NCI-H345 (cell line): ENCODE measurements around the gene TADA3.

Experiments
- DNase-seq: peaks from one replicate; lab custom pipeline; 2025; lab: John Stamatoyannopoulos, UW

TADA3 gene

DNA sequence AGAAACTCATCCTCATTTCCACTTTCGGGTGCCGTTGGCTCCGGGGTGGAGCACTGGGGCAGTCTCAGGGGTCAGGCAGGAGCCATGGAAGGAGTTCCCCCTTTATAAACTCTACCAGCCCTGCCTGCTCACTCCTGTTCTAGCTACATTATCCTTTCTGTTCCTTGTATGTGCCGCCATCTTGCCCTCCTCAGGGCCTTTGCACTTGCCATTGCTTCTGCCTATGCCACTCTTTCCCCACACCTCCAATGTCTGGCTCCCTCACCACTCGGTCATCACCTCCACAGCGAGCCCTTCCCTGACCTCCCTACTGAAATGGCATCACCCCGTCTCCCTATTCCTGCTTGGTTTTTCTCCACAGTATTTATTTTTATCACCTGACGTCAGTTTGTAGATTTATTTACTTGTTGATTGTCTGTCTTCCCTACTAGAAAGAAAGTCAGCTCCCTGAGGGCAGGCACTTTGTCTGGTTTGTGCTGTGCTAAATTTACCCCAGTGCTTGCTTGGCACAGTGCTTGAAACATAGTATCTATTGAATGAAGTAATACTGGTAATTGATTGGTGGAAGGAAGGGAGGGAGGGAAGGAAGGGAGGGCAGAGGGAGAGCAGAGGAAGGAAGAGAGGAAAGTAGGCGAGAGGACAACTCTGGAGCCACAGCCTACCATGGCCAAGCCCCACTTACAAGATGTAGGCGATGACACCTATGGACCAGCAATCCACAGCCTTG is 31.3 kb downstream of the TADA3 start:
- DNase-seq = no peak

DNA sequence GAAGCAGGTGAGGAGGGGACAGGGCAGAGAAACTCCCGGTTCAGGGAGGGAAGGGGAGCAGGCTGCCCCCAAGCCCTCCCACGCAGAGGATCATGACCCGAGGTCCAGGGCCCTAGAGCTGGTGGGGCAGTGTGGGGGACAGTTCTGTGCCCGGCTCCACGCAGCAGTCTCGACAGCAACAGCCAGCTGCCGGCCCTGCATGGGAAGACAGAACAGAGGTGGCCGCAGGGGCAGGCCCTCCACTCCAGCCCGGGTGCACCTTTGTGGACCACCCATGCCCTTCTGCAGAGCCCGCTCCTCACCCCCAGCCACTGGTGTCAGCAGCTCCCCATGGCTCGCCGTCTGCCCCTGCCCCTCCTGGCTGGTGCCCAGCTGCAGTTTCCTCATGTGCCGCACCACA is 34.8 kb downstream of the TADA3 start:
- no peak for DNase-seq

DNA sequence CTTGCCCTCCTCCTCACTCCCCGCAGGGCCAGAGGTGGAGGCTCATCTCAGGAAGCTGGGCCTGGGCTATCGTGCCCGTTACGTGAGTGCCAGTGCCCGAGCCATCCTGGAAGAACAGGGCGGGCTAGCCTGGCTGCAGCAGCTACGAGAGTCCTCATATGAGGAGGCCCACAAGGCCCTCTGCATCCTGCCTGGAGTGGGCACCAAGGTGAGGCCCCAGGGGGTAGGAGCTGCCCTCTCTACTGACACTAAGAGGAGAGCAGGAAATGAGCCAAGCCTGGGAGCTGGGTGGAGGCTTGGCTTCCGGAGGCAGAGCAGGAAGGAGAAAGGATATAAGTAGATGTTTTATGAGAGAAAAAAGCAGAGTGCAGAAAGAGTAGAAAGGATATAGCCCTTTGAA is 37.6 kb downstream of the TADA3 start:
- no peak for DNase-seq

DNA sequence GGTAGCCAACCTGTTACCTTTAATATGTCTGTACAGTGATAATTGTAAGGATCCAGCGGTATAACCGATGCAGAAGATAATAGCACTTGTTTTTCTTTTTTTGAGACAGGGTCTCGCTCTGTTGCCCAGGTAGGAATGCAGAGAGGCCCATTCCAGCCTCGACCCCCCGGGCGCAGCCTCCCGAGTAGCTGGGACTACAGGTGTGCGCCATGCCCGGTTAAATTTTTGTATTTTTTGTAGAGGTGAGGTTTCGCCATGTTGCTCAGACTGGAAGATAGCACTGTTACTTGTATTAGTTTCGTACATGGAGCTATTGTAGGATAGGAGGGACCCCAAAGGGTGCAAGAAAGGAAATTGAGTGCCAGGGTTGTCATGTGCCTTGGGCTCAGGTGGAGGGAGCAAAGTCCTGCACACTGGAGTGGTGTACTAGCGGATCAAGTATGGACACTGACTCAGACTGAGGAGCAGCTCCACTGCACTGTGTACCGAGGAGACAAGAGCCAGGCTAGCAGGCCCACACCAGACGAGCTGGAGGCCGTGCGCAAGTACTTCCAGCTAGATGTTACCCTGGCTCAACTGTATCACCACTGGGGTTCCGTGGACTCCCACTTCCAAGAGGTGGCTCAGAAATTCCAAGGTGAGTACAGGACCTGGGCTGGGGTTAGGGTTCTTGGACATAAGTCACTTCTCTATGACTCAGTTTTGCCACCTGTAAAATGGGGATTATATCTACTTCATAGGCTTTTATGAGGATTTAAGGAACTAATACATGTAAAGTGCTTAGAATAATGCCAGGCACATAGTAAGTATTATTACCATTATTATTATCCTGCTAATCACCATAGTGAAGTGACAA is 41.5 kb downstream of the TADA3 start:
- DNase-seq = no peak

DNA sequence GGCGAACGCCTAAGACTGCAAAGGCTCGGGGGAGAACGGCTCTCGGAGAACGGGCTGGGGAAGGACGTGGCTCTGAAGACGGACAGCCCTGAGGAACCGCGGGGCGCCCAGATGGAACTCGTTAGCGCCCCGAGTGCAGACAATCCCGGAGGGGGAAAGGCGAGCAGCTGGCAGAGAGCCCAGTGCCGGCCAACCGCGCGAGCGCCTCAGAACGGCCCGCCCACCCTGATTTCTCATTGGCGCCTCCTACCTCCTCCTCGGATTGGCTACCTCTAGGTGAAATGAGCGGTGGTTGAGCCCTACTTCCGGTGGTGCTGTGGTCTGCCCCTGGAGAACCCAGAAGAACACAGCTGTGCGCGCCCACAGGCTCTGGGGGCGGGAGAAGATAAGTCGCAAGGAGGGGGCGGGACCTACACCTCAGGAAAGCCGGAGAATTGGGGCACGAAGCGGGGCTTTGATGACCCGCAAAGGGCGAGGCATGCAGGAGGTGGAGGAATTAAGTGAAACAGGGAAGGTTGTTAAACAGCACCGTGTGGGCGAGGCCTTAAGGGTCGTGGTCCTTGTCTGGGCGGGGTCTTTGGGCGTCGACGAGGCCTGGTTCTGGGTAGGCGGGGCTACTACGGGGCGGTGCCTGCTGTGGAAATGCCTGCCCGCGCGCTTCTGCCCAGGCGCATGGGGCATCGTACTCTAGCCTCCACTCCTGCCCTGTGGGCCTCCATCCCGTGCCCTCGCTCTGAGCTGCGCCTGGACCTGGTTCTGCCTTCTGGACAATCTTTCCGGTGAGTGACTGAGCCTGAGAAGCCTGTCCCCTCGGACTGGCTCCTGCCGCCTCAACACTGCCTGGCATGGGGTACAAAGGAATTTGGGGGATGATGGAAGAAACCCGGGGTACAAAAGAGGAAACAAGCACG is 42.4 kb downstream of the TADA3 start, which contains the start of gene OGG1:
OGG1 (plus strand) TSS at position 308 of the 911 bp plus-strand sequence; CDS start at position 643, 335 bp downstream.
- peak; percentile 95 for DNase-seq

DNA sequence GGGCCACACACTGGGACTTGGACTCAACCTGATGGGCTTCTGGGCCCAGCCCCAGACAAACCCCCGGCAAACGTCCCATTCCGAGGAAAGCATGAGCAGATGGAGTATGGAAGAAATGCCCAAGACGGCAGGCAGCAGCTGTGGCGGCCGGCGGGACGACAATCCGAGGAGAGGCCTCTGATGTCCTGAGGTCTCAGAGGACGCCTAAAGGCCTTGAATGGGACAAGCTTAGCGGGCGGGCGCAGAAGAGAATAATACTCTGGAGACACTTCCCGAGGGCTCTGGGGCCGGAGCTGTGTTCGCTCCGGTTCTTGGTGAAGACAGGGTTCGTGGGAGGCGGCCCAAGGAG is 43.0 kb downstream of the TADA3 start:
- no peak for DNase-seq

DNA sequence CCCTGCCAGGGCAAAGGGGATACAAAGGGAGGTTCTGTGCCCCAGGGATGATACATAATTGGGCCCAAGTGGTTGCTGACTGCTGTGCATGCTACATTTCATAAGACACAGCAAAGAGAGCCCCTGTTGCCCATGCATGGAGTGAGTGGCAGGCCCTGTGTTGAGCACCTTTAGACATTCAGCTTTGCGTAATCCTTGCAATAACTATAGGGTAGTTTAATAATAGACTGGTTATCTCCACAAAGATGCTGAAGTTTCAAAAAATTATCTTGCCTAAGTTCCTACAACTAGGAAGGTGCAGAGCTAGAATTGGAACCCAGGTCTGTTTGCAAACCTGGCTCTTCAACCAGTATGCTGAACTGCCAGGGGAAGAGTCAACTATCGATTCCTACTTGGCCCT is 44.2 kb downstream of the TADA3 start:
- DNase-seq = no peak

DNA sequence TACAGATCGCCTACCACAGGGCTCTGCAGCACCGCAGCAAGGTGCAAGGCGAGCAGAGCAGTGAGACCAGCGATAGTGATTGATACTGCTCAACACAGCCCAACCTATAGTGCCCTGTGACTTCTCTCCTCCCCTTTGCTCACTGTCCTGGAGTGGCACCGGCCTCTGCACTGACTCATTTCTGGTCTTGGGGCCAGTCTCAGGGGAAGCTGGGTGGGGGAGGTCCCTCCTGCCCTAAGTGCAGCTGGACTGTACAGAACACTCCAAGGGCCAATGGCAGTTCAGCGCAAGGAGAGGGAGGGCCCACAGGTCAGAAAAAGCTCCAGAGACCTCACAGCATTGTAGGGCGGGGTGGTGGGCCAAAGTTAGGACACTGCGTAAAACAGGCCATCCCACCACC is 45.0 kb downstream of the TADA3 start:
- no peak for DNase-seq

DNA sequence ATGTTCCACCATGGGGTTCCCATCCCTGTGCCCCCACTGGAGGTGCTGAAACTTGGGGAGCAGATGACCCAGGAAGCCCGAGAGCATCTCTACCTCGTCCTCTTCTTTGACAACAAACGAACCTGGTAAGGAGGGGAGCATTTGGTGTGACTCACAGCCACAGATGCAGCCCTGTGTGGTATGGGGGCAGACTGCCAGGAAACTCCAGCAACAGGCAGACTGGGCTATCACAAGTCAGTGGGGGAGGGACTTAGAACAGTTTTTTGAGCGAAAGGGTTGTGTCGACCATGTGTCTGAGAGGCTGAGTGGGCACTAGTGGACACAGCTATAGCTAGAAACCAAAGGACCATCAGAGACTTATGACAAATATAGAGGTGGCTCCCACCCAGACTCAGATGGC is 45.9 kb downstream of the TADA3 start:
- DNase-seq = no peak

DNA sequence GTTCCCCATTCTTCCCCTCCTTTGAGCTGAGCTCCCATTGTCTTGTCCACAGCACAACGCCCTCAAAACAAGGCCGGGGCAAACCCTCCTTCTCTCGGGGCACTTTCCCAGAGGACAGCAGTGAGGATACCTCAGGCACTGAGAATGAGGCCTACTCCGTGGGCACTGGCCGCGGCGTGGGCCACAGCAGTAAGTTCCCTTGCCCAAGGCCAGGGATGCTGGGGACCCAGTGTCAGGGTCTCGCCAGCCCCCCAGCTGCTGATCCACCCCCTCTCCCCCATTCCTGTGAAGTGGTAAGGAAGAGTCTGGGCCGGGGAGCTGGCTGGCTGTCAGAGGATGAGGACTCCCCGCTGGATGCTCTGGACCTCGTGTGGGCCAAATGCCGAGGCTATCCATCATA is 46.8 kb downstream of the TADA3 start:
- no peak for DNase-seq

DNA sequence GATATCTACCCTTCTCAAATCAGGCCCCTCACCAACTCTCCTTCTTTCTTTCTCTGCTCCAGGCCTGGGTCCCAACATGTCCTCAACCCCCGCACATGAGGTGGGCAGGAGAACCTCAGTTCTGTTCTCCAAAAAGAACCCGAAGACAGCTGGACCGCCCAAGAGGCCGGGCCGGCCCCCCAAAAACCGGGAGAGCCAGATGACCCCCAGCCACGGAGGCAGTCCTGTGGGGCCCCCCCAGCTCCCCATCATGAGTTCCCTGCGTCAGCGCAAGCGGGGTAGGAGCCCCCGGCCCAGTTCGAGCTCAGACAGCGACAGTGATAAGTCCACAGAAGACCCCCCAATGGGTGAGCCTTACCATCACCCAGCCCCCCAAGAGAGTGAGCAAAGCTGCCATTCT is 48.1 kb downstream of the TADA3 start:
- DNase-seq = no peak

DNA sequence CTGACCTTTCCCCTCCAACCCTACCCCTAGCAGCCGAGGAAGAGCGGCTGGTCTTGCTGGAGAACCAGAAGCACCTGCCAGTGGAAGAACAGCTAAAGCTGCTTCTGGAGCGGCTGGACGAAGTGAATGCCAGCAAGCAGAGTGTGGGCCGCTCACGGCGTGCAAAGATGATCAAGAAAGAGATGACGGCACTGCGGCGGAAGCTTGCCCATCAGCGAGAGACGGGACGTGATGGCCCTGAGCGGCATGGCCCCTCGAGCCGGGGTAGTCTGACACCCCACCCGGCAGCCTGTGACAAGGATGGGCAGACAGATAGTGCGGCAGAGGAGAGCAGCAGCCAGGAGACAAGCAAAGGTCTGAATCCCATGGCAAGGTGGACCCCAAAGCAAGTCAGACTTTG is 48.7 kb downstream of the TADA3 start:
- no peak for DNase-seq

DNA sequence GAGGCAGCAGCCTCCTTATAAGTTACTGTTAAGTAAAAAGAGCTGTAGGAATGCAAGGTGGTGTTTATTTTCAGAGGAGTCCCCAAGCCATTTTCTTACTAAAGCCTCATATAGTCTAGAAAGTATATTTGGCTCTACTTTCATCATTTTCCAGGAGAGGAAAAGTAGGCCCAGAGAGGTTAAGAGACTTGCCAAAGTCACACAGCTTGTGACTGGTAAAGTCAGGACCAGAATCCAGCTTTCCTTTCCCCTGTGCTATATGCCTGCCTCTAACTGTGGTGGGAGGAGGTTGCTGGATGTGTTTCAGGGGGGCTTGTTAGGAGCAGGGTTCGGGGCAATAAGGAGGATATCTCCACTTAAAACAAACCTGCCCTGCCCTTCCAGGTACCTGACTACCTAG is 49.7 kb downstream of the TADA3 start:
- no peak for DNase-seq

DNA sequence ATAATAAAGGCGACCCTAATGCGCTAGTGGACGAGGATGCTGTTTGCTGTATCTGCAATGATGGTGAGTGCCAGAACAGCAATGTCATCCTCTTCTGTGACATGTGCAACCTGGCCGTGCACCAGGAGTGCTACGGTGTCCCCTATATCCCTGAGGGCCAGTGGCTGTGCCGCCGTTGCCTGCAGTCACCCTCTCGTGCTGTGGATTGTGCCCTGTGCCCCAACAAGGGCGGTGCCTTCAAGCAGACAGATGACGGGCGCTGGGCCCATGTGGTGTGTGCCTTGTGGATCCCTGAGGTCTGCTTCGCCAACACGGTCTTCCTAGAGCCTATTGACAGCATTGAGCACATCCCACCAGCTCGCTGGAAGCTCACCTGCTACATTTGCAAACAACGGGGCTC is 53.1 kb downstream of the TADA3 start:
- DNase-seq = no peak

DNA sequence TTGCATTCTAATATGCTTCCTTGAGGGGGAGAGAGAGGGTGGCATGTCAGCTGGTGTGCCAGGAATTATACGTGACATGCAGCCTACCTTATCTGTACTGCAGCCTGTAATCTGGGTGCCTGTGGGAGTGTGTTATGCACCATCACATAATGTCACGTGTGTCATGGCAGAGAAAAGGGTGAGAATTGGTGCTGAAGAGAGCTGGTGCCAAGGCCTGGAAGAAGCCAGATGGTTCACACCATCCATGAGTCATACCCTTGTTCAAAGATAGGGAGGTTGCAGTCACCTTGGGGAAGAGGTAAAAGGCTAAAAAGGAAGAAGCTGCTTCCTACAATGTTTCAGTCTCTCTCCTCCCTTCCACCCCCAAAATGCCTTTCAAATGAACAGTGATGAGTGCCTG is 55.4 kb downstream of the TADA3 start:
- DNase-seq = no peak

DNA sequence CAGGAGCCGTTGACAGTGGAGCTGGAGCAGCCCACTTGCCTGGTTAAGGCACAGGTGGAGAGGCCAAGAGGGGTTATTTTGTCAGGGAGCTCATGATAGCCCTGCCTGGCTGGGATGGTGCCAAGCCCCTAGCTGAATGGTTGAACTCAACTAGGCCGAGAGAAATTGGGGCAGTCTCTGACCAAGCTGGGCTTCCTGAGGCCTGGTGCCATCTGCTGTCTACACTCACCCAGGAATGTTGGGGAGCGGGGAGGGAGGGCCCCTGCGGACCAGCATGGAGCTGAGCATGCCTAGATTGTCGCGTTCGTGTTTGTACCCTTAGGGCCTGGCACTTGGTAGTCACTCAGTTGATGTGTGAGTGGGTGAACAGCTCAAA is 59.5 kb downstream of the TADA3 start:
- no peak for DNase-seq

DNA sequence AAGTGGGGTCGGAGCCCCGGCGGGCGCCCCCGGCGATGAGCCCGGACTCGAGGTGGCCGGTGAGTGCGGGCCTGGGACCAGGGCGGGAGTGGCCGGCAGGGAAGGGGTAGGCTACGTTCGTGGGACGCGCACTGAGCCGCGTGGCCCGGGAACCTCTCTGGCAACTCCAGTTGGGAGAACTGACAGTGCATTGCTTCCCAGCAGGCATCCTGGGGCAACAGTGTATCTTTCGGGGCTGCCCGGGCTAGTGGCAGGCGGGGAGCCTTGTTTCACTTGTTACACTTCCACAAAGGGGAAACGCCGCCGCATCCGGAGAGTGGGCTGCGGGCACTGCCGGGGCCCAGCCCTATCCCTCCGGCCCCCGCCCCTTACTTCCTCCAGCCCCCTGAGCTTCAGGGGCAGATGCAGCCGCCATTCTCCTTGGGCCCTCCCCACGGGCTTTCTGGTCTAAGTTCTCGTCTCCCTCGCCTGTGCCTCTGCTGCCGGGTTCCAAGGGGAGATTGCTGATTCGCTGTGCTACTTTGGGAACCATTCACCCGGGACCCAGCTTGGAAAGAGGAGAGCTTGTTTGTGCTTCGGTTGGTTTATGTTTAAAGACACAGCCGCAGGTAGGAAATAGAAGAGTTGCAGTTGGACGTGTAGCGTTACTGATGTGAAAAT is 60.1 kb downstream of the TADA3 start:
- DNase-seq = no peak

DNA sequence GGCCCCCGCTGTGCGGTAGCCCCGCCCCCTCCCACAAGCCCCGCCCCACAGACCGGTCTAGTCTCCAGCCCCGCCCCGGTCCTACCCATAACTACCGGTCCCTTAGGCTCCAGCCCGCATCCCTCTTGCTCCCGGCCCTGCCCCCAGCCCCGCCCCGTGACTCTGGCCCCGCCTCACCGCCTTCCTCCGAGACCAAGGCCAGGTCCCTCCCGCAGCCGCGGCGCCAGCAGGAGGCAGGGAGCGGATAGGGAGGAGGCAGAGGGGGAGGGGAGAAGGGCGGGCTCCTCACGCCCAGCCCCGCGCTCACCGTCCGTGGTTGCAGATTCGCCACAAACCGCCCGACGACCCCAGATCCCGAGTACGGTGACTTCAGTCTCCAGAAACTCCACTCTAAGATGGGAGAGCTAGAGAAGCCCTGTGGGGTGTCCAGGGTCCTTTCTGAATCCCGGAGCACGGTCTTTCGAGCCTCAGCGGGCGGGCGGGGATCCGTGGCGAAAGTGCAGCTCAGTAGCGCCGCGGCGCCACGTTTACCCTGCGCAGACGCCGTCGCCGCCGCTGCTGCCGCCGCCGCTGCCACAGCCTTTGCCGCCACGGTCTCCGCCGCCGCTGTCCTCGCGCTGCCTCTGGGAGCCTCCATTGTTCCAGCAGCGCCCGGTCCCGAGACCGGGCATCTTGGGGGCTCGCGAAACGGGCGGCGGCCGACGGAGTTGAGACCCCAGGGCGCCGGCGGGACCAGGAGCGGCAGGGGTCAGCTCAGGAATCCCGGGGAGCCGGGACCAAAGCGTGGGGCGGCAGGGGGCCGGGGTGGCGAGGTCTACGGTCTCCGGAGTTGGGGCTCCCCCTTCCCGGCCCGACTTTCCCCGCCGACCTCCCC is 60.8 kb downstream of the TADA3 start, which contains the start of gene BRPF1:
BRPF1 (plus strand) TSS at position 530 of the 874 bp plus-strand sequence. CDS start 2,406 bp downstream, outside the sequence.
- DNase-seq = peak; percentile 97

DNA sequence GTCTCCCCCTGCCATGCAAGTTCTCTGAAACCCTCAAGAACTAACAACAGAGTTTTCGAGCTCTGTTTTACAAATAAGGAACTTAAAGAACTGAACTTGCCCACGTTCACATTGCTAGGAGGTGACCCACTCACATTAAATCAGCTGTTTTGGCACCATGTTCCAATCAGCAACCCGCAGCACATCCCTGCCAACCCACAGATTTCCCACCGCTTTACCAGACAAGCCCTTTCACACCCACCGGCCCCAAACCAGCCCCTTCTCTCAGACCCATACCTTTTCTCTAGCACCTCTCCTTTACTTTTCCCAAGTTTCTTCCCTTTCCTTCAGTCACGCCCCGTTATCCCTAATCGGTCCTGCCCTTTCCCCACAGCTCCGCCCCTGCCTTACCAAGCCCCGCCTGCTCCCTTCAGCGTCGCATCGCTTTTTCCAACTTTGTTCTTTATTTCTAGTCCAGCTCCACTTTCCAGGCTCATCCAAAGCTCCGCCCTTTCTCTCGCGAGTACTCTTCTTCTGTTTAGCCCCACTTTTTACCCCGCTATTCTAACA is 61.5 kb downstream of the TADA3 start:
- peak; percentile 83 for DNase-seq
